ENCODE data around the gene CNTNAP2.

- TF ChIP-seq CTCF (IDR thresholded peaks at IDR 0.05) (no peak), EP300 (IDR thresholded peaks at IDR 0.05) (no peak)
Observed at GRCh38 chr7:147909431-147910148, 1793.0 kb downstream of the CNTNAP2 start.
